Natural killer cell (primary cell): ENCODE measurements around the gene VPS13A. TPM values are rescaled to one million over a fixed set of nuclear protein-coding genes. Genes with fewer than 3 reads are reported as not detected.

Experiments used
- ATAC-seq, 3 donors: fragments of 150-1000 bp in 2 of 3; fragments of 200-7000 bp in 1 of 3; cut with Tn5 transposase; 1 replicate in 1 of 3; 2 replicates in 2 of 3; pipeline ENCODE4 v1.10.0; 2021; ENCODE audit warnings: mild to moderate bottlenecking in 2 of 3, moderate library complexity in 2 of 3
- DNase-seq, 2 donors: peaks; one replicate each; pipeline versions ENCODE4 v3.0.0 to v3.0.0-alpha.2; 2013 to 2021; ENCODE audit warnings: mixed read lengths in 1 of 2
- H3K27ac ChIP-seq: one replicate; pipeline ENCODE4 v1.5.1; 2013; ENCODE audit warnings: mild to moderate bottlenecking, low read length
- H3K27me3 ChIP-seq: one replicate; pipeline ENCODE4 v1.6.1; 2013; ENCODE audit warnings: low read length; ENCODE audit not compliant: control insufficient read depth, insufficient read depth
- H3K36me3 ChIP-seq: one replicate; pipeline ENCODE4 v1.6.1; 2013; ENCODE audit warnings: low read length; ENCODE audit not compliant: control insufficient read depth, insufficient read depth
- H3K4me1 ChIP-seq: one replicate; pipeline ENCODE4 v1.6.1; 2013; ENCODE audit warnings: low read length; ENCODE audit not compliant: control insufficient read depth, insufficient read depth
- H3K4me3 ChIP-seq: one replicate; pipeline ENCODE4 v1.5.1; 2013; ENCODE audit warnings: low read length
- H3K9me3 ChIP-seq: one replicate; pipeline ENCODE4 v1.6.1; 2013; ENCODE audit warnings: low read length; ENCODE audit not compliant: control insufficient read depth, insufficient read depth
- H3K27ac Mint-ChIP-seq, 2 donors: one replicate each; pipeline ENCODE4 v1.8.0; 2022; ENCODE audit warnings: mild to moderate bottlenecking in 2 of 2, mixed read lengths in 2 of 2, moderate library complexity in 1 of 2
- H3K27me3 Mint-ChIP-seq, 2 donors: one replicate each; pipeline ENCODE4 v1.8.0; 2022; ENCODE audit warnings: low read depth in 2 of 2, mixed read lengths in 2 of 2
- H3K36me3 Mint-ChIP-seq: one replicate; pipeline ENCODE4 v1.8.0; 2022; ENCODE audit warnings: mixed read lengths
- H3K4me1 Mint-ChIP-seq, 2 donors: one replicate each; pipeline ENCODE4 v1.8.0; 2022; ENCODE audit warnings: mixed read lengths in 2 of 2
- H3K4me3 Mint-ChIP-seq: one replicate; pipeline ENCODE4 v1.8.0; 2022; ENCODE audit warnings: mild to moderate bottlenecking, moderate library complexity, mixed read lengths
- H3K9me3 Mint-ChIP-seq, 2 donors: one replicate each; pipeline ENCODE4 v1.8.0; 2022; ENCODE audit warnings: mixed read lengths in 2 of 2
- WGBS: methylation state at CpG from one replicate; pipeline ENCODE4 v1.1.7; 2013; ENCODE audit warnings: missing lambda C conversion rate; ENCODE audit not compliant: insufficient coverage; 5-methylcytosine and 5-hydroxymethylcytosine counted together
- intact Hi-C: fragments of 100-400 bp; cut with micrococcal nuclease; formaldehyde crosslinking; loops from one replicate; pipeline ENCODE4 v1.14.2; 2022
- total RNA-seq, 4 donors: library from RNA; stranded (reverse); fragments of 120-200 nt in 1 of 4; gene quantifications; one replicate each; pipeline versions ENCODE4 v1.2.3 to v1.2.4, GENCODE V29; 2013 to 2022
- TF ChIP-seq, protein P1 (sequence below): fragments of 200-600 bp; IDR thresholded peaks from one replicate; pipeline ENCODE4 v1.8.0; 2022; ENCODE audit warnings: antibody characterized with exemption

Gene VPS13A
- total RNA-seq, 3 donors from 2014 or later (not counting 1 experiment from before 2014, with no cell fraction given): 54.7 to 74.2 (median 70.4) TPM

DNA sequence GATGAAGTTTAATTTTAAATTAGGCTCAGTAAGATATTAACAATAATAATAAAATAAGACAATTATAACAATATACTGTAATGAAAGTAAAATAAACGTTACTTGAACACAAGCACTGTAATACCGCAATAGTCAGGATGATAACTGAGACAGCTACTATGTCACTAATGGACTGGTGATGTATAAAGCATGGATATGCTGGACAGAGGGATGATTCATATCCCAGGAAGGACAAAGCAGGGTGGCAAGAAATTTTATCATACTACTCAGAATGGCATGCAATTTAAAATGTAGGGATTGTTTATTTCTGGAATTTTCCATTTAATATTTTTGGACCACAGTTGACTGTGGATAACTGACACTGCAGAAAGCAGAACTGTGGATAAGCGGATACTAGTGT is 196.9 kb downstream of the VPS13A start:
- no peak overlapping the region for H3K4me3 ChIP-seq
- intact Hi-C loops: no loop called here
- H3K36me3 Mint-ChIP-seq: peaks cover 16% of the 10 kb centered on the region
- no peaks in the 10 kb centered on the region for H3K4me1 Mint-ChIP-seq
- no peak overlapping the region for H3K27ac Mint-ChIP-seq
- TF ChIP-seq, protein P1, sequence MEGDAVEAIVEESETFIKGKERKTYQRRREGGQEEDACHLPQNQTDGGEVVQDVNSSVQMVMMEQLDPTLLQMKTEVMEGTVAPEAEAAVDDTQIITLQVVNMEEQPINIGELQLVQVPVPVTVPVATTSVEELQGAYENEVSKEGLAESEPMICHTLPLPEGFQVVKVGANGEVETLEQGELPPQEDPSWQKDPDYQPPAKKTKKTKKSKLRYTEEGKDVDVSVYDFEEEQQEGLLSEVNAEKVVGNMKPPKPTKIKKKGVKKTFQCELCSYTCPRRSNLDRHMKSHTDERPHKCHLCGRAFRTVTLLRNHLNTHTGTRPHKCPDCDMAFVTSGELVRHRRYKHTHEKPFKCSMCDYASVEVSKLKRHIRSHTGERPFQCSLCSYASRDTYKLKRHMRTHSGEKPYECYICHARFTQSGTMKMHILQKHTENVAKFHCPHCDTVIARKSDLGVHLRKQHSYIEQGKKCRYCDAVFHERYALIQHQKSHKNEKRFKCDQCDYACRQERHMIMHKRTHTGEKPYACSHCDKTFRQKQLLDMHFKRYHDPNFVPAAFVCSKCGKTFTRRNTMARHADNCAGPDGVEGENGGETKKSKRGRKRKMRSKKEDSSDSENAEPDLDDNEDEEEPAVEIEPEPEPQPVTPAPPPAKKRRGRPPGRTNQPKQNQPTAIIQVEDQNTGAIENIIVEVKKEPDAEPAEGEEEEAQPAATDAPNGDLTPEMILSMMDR: no peak
- H3K27ac ChIP-seq: no peak overlapping the region
- H3K4me1 ChIP-seq: no peaks in the 10 kb centered on the region
- H3K9me3 Mint-ChIP-seq: peaks cover 0 to 2% of the 10 kb centered on the region in 2 donors
- DNase-seq (no peak), ATAC-seq (no peak)
- H3K36me3 ChIP-seq: peaks cover 12% of the 10 kb centered on the region
- H3K4me3 Mint-ChIP-seq: no peak overlapping the region
- H3K27me3 Mint-ChIP-seq: no peaks in the 10 kb centered on the region
- no peaks in the 10 kb centered on the region for H3K27me3 ChIP-seq
- H3K9me3 ChIP-seq: no peaks in the 10 kb centered on the region
- 100% methylated on average over 2 of the region's 3 CpGs for WGBS

DNA sequence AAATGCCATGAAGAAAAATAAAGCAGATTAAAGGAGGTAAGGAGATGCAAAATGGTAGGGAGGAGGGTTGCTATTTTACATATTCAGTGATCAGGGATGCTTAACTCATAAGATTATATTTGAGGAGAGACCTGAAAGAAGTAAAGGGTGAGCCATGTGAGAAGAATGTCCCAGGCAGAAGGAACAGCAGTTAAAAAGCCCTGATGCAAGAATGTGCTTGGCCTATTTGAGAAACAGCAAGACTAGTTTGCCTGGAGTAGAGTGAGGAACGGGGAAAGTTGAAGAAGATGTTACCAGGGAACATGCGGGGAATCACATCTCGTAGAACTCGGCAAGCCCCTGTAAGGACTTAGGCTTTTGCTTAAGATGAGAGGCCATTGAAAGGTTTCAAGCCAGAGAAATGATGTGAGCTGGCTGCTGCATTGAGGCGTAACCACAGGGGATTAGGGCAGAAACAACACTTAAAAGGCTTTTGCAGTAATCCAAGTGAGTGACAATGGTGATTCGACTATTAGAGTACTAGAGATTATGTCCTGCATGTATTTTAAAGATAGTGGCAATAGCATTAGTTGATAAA is 198.7 kb downstream of the VPS13A start:
- Mint-ChIP-seq H3K27ac (no peak overlapping the region), H3K9me3 (peaks cover 0 to 2% of the 10 kb centered on the region in 2 donors), H3K36me3 (peaks cover 4% of the 10 kb centered on the region), H3K4me1 (no peaks in the 10 kb centered on the region), H3K27me3 (no peaks in the 10 kb centered on the region), H3K4me3 (no peak overlapping the region)
- Histone ChIP-seq H3K4me1 (no peaks in the 10 kb centered on the region), H3K36me3 (peaks cover 4% of the 10 kb centered on the region), H3K27me3 (no peaks in the 10 kb centered on the region), H3K27ac (no peak overlapping the region), H3K4me3 (no peak overlapping the region), H3K9me3 (no peaks in the 10 kb centered on the region)
- DNase-seq: no peak
- TF ChIP-seq, protein P1: no peak
- 99% methylated on average over 6 of the region's 6 CpGs for WGBS
- intact Hi-C loops: no loop called here
- ATAC-seq: no peak

DNA sequence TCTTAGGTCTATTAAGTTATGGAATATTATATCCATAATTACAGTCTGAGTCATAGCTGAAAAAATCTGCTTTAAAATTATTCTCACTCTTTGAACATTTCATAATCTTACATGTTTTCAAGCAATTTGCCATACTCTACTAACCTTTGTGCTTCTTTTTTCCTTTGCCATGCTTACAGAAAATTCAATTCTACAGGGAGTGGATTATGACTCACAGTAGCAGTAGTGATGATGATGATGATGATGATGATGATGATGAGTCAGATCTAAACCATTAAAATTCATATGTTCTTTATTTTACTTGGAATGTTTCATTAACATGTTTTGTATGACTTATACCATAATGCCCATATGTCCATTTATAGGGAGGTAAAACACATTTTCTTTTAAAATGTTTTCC is 207.1 kb downstream of the VPS13A start:
- H3K36me3 ChIP-seq: peaks cover 3% of the 10 kb centered on the region
- no peak for DNase-seq
- no peaks in the 10 kb centered on the region for H3K36me3 Mint-ChIP-seq
- TF ChIP-seq, protein P1: no peak
- no peak overlapping the region for H3K27ac Mint-ChIP-seq
- H3K9me3 ChIP-seq: no peaks in the 10 kb centered on the region
- no peaks in the 10 kb centered on the region for H3K4me1 ChIP-seq
- no peaks in the 10 kb centered on the region for H3K27me3 ChIP-seq
- intact Hi-C loops: no loop called here
- ATAC-seq: no peak
- no peak overlapping the region for H3K4me3 ChIP-seq
- H3K4me1 Mint-ChIP-seq: no peaks in the 10 kb centered on the region
- H3K27me3 Mint-ChIP-seq: no peaks in the 10 kb centered on the region
- no peak overlapping the region for H3K27ac ChIP-seq
- no peaks in the 10 kb centered on the region for H3K9me3 Mint-ChIP-seq
- no peak overlapping the region for H3K4me3 Mint-ChIP-seq

DNA sequence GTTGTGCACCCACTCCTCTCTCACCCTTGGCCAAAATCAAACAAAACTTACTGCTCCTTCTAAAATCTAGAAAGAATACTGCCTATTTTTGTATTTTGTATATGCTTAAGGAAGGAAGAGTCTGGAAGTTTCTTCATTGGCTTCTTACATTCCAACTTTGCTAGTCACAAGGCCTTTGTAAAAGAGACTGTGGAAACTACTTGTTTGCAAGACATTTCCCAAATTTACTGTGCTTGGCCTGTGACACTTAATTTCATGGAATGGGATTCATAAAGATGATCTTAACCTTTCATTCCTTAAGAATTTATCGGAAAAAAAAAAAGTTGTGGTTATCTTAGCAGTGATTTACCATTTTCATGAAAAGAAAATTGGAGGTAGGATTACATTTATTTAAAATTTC is 208.9 kb downstream of the VPS13A start:
- ATAC-seq: no peak
- H3K9me3 ChIP-seq: no peaks in the 10 kb centered on the region
- no peaks in the 10 kb centered on the region for H3K4me1 ChIP-seq
- Mint-ChIP-seq H3K4me3 (no peak overlapping the region), H3K36me3 (no peaks in the 10 kb centered on the region), H3K9me3 (no peaks in the 10 kb centered on the region), H3K4me1 (no peaks in the 10 kb centered on the region), H3K27ac (no peak overlapping the region), H3K27me3 (no peaks in the 10 kb centered on the region)
- H3K4me3 ChIP-seq: no peak overlapping the region
- intact Hi-C loops: no loop called here
- WGBS: no CpG with 5 or more reads among the region's 1 CpG
- peaks cover 10% of the 10 kb centered on the region for H3K36me3 ChIP-seq
- TF ChIP-seq, protein P1: no peak
- no peak overlapping the region for H3K27ac ChIP-seq
- DNase-seq: no peak
- no peaks in the 10 kb centered on the region for H3K27me3 ChIP-seq
